NB4 (cell line): ENCODE results near the gene LIPA.

Experiments
- MYC ChIP-seq: IDR thresholded peaks from 2 replicates; pipeline ENCODE4 v1.6.1; 2011; ENCODE audit warnings: low read depth, low read length
- POLR2A ChIP-seq: IDR thresholded peaks from 2 replicates; pipeline ENCODE4 v1.6.1; 2011; ENCODE audit warnings: mild to moderate bottlenecking; ENCODE audit not compliant: insufficient read length; ENCODE audit errors: extremely low read depth
- TF ChIP-seq, protein P1 (sequence below): IDR thresholded peaks from one replicate; pipeline ENCODE4 v1.5.1; 2012; ENCODE audit warnings: low read depth, low read length
- TF ChIP-seq, protein P2 (sequence below): IDR thresholded peaks from 2 replicates; pipeline ENCODE4 v1.6.1; 2011; ENCODE audit warnings: low read depth, low read length

DNA sequence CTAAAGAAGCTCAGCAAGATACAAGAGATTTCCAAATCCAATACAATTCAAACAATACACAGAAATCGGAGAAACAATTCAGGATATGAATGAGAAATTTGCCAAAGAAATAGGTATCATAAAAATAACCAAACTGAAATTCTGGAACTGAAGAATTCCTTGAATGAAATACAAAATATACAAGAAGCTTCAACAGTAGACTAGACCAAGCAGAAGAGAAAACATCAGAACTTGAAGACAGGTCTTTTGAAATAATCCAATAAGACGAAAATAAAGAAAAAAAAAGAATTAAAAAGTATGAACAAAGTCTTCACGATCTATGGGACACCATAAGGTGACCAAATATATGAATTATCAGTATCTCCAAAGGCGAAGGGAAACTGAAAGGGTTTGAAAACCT lies 47.5 kb upstream of the LIPA start:
- TF ChIP-seq, protein P1, sequence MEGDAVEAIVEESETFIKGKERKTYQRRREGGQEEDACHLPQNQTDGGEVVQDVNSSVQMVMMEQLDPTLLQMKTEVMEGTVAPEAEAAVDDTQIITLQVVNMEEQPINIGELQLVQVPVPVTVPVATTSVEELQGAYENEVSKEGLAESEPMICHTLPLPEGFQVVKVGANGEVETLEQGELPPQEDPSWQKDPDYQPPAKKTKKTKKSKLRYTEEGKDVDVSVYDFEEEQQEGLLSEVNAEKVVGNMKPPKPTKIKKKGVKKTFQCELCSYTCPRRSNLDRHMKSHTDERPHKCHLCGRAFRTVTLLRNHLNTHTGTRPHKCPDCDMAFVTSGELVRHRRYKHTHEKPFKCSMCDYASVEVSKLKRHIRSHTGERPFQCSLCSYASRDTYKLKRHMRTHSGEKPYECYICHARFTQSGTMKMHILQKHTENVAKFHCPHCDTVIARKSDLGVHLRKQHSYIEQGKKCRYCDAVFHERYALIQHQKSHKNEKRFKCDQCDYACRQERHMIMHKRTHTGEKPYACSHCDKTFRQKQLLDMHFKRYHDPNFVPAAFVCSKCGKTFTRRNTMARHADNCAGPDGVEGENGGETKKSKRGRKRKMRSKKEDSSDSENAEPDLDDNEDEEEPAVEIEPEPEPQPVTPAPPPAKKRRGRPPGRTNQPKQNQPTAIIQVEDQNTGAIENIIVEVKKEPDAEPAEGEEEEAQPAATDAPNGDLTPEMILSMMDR: no peak
- no peak for TF ChIP-seq POLR2A
- TF ChIP-seq, protein P2, sequence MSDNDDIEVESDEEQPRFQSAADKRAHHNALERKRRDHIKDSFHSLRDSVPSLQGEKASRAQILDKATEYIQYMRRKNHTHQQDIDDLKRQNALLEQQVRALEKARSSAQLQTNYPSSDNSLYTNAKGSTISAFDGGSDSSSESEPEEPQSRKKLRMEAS: no peak
- TF ChIP-seq MYC: no peak
